Motor neuron (in vitro differentiated cells): ENCODE results near the gene RMRP. TPM values are rescaled to one million over a fixed set of nuclear protein-coding genes. Genes with fewer than 3 reads are reported as not detected.

Experiments used
- total RNA-seq, 8 experiments: library from RNA; unstranded; fragments of 300-600 nt; gene quantifications; 2 replicates each; pipeline versions ENCODE4 v1.2.3 to v1.2.4, GENCODE V29; 2022

RMRP gene
- total RNA-seq, 8 experiments from 2014 or later = 12,611 to 65,418 (median 21,607) TPM

Other genes starting within 250 kb of the RMRP start
- gene RUSC2, start 167.9 kb downstream of the RMRP start, total RNA-seq = 10 to 100 TPM; 12.7 to 42.1 (median 34.3) TPM
- gene TESK1, start 52.8 kb downstream of the RMRP start, total RNA-seq = 10 to 100 TPM; 15.9 to 30.6 (median 23.0) TPM
- gene CD72, start 39.6 kb downstream of the RMRP start, total RNA-seq = 1 to 10 TPM in 5 of 8 experiments, under 1 TPM in 3; 0.50 to 3.8 (median 1.3) TPM
- gene SIT1, start 7.1 kb downstream of the RMRP start, total RNA-seq = under 1 TPM in 3 of 8 experiments, not detected in 5; 0.36 to 0.62 (median 0.46) TPM
- 10 to 100 TPM in 5 of 8 experiments, 1 to 10 TPM in 3; 4.3 to 26.4 (median 18.8) TPM for gene CCDC107, start 273 bp upstream of the RMRP start, total RNA-seq
- 1 to 10 TPM in 6 of 8 experiments, under 1 TPM in 2; 0.41 to 7.2 (median 3.0) TPM for gene ARHGEF39, start 7.2 kb upstream of the RMRP start, total RNA-seq
- gene CA9, start 15.9 kb upstream of the RMRP start, total RNA-seq = 1 to 10 TPM in 1 of 8 experiments, under 1 TPM in 2, not detected in 5; 0.60 to 1.8 (median 0.87) TPM
- 100 to 1,000 TPM in 2 of 8 experiments, 10 to 100 TPM in 3, 1 to 10 TPM in 3; 6.1 to 470 (median 68.3) TPM for gene TPM2, start 31.9 kb upstream of the RMRP start, total RNA-seq
- gene TLN1, start 74.2 kb upstream of the RMRP start, total RNA-seq = 100 to 1,000 TPM in 1 of 8 experiments, 10 to 100 TPM in 6, 1 to 10 TPM in 1; 6.9 to 138 (median 44.6) TPM
- gene CREB3, start 74.6 kb upstream of the RMRP start, total RNA-seq = 10 to 100 TPM; 24.7 to 77.7 (median 56.2) TPM
- gene GBA2, start 91.2 kb upstream of the RMRP start, total RNA-seq = 100 to 1,000 TPM in 1 of 8 experiments, 10 to 100 TPM in 7; 24.5 to 128 (median 53.7) TPM
- gene RGP1, start 91.3 kb upstream of the RMRP start, total RNA-seq = 10 to 100 TPM; 11.0 to 31.0 (median 14.4) TPM
- not detected for gene MSMP, start 96.3 kb upstream of the RMRP start, total RNA-seq
- gene NPR2, start 133.6 kb upstream of the RMRP start, total RNA-seq = 10 to 100 TPM in 5 of 8 experiments, 1 to 10 TPM in 3; 5.5 to 37.8 (median 14.6) TPM
- 10 to 100 TPM in 1 of 8 experiments, 1 to 10 TPM in 6, under 1 TPM in 1; 0.31 to 21.9 (median 2.4) TPM for gene SPAG8, start 154.2 kb upstream of the RMRP start, total RNA-seq
- gene HINT2, start 157.0 kb upstream of the RMRP start, total RNA-seq = 10 to 100 TPM; 30.5 to 62.8 (median 42.9) TPM
- under 1 TPM; 0.07 to 0.76 (median 0.25) TPM for gene FAM221B, start 170.7 kb upstream of the RMRP start, total RNA-seq
- 10 to 100 TPM in 5 of 8 experiments, 1 to 10 TPM in 3; 2.4 to 17.0 (median 13.2) TPM for gene TMEM8B, start 171.2 kb upstream of the RMRP start, total RNA-seq
- gene OR13J1, start 212.4 kb upstream of the RMRP start, total RNA-seq = under 1 TPM in 4 of 8 experiments, not detected in 4; 0.27 to 0.97 (median 0.40) TPM
- gene HRCT1, start 248.2 kb upstream of the RMRP start, total RNA-seq = 1 to 10 TPM in 4 of 8 experiments, under 1 TPM in 3, not detected in 1; 0.27 to 1.8 (median 1.0) TPM